ENCODE data around the gene KLHDC7B.

KLHDC7B gene

DNA sequence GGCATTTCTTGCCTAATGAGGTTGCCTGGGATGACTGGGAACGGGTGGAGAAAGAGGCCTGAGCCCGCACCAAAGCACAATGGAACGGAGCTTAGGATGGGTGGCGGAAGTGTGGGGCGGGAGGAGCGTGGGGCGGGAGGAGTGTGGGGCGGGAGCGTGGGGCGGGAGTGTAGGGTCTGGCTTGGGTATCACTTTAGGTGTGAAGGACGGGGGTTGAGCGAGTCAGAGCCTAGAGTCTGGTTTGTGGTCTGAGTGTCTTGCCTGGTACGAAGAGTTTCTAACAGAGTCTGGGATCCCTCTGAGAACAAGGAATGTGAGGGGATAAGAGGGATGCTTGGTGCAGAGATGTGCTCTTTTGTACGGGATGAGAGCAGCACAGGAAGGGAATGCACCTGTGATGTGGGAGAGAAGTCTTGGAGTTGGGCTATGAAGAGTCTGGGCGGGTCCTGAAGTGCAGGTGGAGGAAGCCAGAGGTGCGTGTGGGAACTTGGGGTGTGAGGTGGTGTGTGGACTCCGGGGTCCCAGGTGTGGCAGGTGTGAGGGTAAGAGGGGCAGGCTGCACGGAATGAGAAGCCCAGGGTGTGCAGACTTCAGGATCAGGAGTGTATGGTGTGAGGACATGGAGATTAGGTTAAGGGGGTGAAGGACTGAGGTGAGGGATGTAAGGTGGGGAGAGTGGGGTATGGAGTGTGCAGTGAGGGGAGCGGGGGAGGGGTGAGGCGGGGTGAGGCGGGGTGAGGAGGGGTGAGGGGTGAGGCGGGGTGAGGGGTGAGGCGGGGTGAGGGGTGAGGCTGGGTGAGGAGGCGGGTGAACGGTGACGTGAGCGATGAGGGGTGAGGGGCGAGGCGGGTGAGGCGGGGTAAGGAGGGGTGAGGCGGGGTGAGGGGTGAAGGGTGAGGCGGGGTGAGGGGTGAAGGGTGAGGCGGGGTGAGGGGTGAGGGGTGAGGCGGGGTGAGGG lies 16.0 kb downstream of the KLHDC7B start:
- Histone ChIP-seq H4K20me1 (ENCODE audit: control insufficient read depth, insufficient read depth, low read depth, low read length) (no peaks in the 10 kb centered on the region), H3K4me2 (ENCODE audit: low read length) (no peak overlapping the region), H3K9me3 (ENCODE audit: control insufficient read depth, insufficient read depth, low read length) (no peaks in the 10 kb centered on the region), H3K4me1 (ENCODE audit: control insufficient read depth, low read length) (peaks cover 8% of the 10 kb centered on the region), H3K27me3 (ENCODE audit: control insufficient read depth, low read length) (peaks cover 18% of the 10 kb centered on the region), H3K9me2 (replicated peaks; ENCODE audit: control insufficient read depth, low read length) (no peaks in the 10 kb centered on the region), H3K27ac (ENCODE audit: low read depth, low read length) (no peak overlapping the region), H3K36me3 (ENCODE audit: control insufficient read depth, low read length) (no peaks in the 10 kb centered on the region), H3F3A (ENCODE audit: control insufficient read depth, insufficient read depth) (no peaks in the 10 kb centered on the region), H3K79me2 (ENCODE audit: control insufficient read depth, low read length) (no peaks in the 10 kb centered on the region), H3K4me3 (ENCODE audit: low read length) (no peak overlapping the region)
- TF ChIP-seq, protein P1, sequence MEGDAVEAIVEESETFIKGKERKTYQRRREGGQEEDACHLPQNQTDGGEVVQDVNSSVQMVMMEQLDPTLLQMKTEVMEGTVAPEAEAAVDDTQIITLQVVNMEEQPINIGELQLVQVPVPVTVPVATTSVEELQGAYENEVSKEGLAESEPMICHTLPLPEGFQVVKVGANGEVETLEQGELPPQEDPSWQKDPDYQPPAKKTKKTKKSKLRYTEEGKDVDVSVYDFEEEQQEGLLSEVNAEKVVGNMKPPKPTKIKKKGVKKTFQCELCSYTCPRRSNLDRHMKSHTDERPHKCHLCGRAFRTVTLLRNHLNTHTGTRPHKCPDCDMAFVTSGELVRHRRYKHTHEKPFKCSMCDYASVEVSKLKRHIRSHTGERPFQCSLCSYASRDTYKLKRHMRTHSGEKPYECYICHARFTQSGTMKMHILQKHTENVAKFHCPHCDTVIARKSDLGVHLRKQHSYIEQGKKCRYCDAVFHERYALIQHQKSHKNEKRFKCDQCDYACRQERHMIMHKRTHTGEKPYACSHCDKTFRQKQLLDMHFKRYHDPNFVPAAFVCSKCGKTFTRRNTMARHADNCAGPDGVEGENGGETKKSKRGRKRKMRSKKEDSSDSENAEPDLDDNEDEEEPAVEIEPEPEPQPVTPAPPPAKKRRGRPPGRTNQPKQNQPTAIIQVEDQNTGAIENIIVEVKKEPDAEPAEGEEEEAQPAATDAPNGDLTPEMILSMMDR (IDR thresholded peaks at IDR 0.05; ENCODE audit: low read depth, low read length, poor library complexity, severe bottlenecking), result no peak
- TF ChIP-seq EZH2phosphoT487 (IDR thresholded peaks at IDR 0.05; ENCODE audit: borderline replicate concordance, low read length), result no peak

DNA sequence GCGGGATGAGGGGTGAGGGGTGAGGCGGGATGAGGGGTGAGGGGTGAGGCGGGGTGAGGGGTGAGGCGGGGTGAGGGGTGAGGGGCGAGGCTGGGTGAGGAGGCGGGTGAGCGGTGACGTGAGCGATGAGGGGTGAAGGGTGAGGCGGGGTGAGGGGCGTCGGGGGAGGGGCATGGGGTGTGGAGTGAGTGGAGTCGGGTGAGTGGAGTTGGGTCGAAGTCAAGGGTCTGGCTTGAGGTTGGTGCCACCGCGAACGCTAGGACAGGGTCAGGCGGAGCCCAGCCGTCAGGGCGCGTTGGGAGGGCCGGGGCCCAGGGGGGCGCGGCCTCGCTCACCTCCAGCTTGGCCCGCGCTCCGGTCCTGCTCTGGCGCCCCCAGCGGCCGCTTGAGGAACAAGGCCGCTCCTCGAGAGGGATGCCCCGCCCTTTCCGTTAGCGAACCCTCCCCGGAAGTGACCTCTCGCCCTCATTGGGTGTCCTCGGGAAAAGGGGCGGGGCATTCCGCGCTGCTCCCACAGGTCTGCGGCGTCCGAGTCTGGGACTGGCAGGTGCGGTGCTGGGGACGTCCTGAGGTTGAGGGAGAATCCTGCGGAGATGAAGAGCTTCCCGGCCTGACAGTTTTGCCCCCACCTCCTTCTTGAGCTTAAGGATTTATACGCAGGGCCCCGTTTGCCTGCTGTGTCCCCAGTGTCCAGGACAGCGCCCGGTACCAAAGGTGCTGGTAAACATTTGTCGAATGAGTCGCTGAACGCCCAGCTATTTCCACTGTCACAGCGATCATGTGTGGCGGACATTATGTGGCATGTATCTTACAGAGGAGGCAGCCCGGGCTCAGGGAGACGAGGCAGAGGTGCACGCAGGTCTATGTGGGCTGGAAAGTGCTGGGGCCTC lies 17.1 kb downstream of the KLHDC7B start, which contains the start of gene SYCE3:
TSS of gene SYCE3 (minus strand) at position 397 of the 890 bp plus-strand sequence. CDS start 6,514 bp downstream, outside the sequence.
- Histone ChIP-seq H3K4me3 (ENCODE audit: low read length) (peak within 1 kb of the TSS; percentile 87), H3K79me2 (ENCODE audit: control insufficient read depth, low read length) (no peaks in the 10 kb centered on the region), H3F3A (ENCODE audit: control insufficient read depth, insufficient read depth) (no peaks in the 10 kb centered on the region; the same call in 1 of the 2 replicates), H3K4me1 (ENCODE audit: control insufficient read depth, low read length) (peaks cover 8% of the 10 kb centered on the region), H3K27ac (ENCODE audit: low read depth, low read length) (no peak within 1 kb of the TSS), H3K36me3 (ENCODE audit: control insufficient read depth, low read length) (peaks cover 3% of the 10 kb centered on the region), H3K9me2 (replicated peaks; ENCODE audit: control insufficient read depth, low read length) (no peaks in the 10 kb centered on the region), H3K27me3 (ENCODE audit: control insufficient read depth, low read length) (peaks cover 18% of the 10 kb centered on the region), H3K9me3 (ENCODE audit: control insufficient read depth, insufficient read depth, low read length) (no peaks in the 10 kb centered on the region), H4K20me1 (ENCODE audit: control insufficient read depth, insufficient read depth, low read depth, low read length) (no peaks in the 10 kb centered on the region), H3K4me2 (ENCODE audit: low read length) (peak within 1 kb of the TSS; percentile 100)
- no peak for TF ChIP-seq EZH2phosphoT487 (IDR thresholded peaks at IDR 0.05; ENCODE audit: borderline replicate concordance, low read length)
- TF ChIP-seq, protein P1 (IDR thresholded peaks at IDR 0.05; ENCODE audit: low read depth, low read length, poor library complexity, severe bottlenecking), result peak; percentile 85

DNA sequence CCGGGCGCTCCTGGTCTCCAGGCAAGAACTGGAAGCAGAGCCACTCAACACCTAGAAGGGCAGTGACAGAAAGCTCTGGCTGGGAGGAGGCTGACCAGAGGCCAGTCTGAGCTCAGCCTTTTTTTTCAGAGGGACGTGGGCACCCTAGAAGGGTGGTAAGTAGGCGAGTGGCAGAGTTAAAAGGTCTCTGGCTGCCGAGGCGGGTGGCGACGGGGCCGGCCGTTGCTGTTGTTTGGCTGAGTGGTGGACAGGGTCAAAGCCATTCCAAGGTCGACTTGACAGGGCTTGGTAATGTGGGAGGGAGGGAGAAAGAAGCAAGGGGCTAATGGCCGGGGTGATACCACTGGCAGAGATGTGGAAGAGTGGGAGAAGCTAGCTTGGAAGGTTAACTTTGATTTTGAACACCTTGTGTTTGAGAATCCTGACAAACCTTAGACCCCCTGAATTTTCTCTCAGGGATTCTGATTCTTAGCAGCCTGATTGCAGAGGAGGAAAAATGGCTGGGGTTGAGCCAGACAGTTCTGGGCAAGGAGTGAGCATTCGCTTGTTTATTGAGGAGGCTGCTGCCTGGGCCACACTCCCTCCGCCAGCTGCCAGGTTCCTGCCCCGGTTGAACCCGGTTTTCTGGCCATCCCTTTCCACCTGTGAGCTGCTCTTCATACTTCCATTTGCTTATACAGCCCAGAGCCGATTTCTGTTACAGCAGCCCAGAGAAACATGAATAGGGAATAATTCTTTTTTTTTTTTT lies 17.9 kb downstream of the KLHDC7B start:
- H3F3A ChIP-seq (ENCODE audit: control insufficient read depth, insufficient read depth), result peaks cover 2% of the 10 kb centered on the region; the same call in 1 of the 2 replicates
- peaks cover 8% of the 10 kb centered on the region for H3K36me3 ChIP-seq (ENCODE audit: control insufficient read depth, low read length)
- peaks cover 18% of the 10 kb centered on the region for H3K27me3 ChIP-seq (ENCODE audit: control insufficient read depth, low read length)
- 0 out of 2 replicates have a peak, but pooled peaks have one; percentile 31 for TF ChIP-seq EZH2phosphoT487 (IDR thresholded peaks at IDR 0.05; ENCODE audit: borderline replicate concordance, low read length)
- TF ChIP-seq, protein P1 (IDR thresholded peaks at IDR 0.05; ENCODE audit: low read depth, low read length, poor library complexity, severe bottlenecking), result no peak
- no peaks in the 10 kb centered on the region for H3K9me2 ChIP-seq (replicated peaks; ENCODE audit: control insufficient read depth, low read length)
- H3K4me2 ChIP-seq (ENCODE audit: low read length), result peak overlapping the region; percentile 100
- H3K79me2 ChIP-seq (ENCODE audit: control insufficient read depth, low read length), result no peaks in the 10 kb centered on the region
- peaks cover 8% of the 10 kb centered on the region for H3K4me1 ChIP-seq (ENCODE audit: control insufficient read depth, low read length)
- no peaks in the 10 kb centered on the region for H3K9me3 ChIP-seq (ENCODE audit: control insufficient read depth, insufficient read depth, low read length)
- no peak overlapping the region for H3K27ac ChIP-seq (ENCODE audit: low read depth, low read length)
- H3K4me3 ChIP-seq (ENCODE audit: low read length), result peak overlapping the region; percentile 87
- H4K20me1 ChIP-seq (ENCODE audit: control insufficient read depth, insufficient read depth, low read depth, low read length), result no peaks in the 10 kb centered on the region

Data from DOHH2 (cell line).